Measurements from ENCODE around the gene PRSS23.
A peak's percentile ranks its signal among the peaks of the same experiment; 100 is the strongest.
"Not testable (repeated sequence)": the region's sequence is repeated elsewhere in the genome, so short reads cannot be mapped to it uniquely, and the experiment has no call there.

Gene PRSS23, protein sequence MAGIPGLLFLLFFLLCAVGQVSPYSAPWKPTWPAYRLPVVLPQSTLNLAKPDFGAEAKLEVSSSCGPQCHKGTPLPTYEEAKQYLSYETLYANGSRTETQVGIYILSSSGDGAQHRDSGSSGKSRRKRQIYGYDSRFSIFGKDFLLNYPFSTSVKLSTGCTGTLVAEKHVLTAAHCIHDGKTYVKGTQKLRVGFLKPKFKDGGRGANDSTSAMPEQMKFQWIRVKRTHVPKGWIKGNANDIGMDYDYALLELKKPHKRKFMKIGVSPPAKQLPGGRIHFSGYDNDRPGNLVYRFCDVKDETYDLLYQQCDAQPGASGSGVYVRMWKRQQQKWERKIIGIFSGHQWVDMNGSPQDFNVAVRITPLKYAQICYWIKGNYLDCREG

GRCh38 chr11:86800076-86800959, at the start of gene PRSS23:
Gene PRSS23, plus strand, starts transcription at chr11:86800542. Its CDS starts 7,102 bp downstream, at chr11:86807644.
- peak; percentile 48 for DNase-seq

DNA sequence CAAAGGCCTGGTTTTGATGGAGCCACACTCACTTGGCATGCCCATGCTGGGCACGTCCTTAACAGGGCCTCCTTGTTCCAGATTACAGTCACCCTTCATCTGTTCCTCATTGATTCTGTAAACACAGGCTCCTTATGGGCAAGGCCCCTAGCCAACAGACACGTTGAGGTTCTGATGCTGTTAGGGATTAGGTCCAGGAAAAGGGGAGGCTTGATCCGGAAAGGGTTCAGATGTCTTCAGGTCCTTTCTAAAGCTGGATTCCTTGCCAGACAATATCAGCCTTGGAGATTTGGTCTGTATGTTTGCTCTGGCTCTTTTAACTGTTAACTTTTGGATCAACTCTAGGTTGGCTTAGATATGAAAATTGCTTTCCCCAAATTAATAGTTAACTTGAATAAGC, 46.9 kb upstream of the PRSS23 start:
- no peak for DNase-seq

DNA sequence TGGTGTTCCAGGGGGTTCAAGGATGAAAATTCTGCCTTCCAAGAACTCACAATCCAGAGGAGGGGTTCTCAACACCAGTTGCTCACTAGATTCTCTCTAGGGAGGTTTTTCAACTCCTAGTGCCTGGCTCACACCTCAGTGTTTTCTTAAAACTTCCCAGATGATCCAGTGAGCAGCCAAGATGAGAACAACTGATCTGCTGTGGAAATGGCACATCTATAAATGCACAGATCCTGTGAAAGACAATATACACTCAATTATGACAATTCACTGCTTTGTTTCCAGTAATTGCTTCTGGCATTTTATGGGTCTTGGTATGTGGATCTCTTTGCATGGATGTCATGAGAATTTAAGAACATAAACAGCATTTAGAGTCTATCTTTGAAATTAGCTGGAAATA, 45.2 kb upstream of the PRSS23 start:
- DNase-seq, result no peak

DNA sequence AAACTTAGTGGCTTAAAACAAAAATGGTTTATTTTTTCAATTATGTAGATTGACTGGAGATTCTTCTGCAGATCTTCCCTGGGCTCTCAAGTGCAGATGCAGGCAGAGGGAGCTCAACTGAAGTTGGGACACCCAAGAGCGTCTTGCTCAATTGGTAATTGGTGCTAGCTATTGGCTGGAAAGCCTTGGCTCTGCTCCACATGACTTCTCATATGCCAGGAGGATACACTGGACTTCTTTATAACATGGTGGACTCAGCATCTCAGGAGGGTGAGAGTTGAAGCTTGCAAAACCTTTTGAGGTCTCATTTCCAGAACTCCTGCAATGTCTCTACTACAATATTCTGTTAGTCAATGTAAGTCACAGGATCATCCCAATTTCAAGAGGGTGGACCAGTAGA, 42.2 kb upstream of the PRSS23 start:
- DNase-seq, result no peak

- DNase-seq, result no peak
Measured at GRCh38 chr11:86760577-86760976, 39.8 kb upstream of the PRSS23 start.

GRCh38 chr11:86761978-86762377, 38.4 kb upstream of the PRSS23 start:
- DNase-seq, result no peak

GRCh38 chr11:86765203-86765602, 35.1 kb upstream of the PRSS23 start:
- DNase-seq, result no peak

DNA sequence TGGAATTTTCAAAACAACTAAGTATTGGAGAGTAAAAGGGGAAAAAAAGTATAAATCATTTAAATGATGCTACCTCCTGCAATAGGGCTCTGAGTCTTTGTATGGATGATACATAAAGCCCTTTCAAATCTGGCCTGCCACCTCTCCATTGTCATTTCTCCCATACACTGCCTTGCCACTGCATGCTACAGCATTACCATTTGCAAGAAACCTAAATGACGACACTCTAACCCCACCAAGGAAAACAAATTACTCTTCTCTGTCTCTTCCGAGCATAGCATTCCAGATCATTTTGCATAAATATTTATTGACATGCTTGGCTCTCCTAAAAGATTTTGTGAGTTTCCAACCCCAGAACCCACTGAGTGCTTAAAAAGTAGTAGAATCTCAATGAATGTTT, 34.5 kb upstream of the PRSS23 start:
- no peak for DNase-seq

DNA sequence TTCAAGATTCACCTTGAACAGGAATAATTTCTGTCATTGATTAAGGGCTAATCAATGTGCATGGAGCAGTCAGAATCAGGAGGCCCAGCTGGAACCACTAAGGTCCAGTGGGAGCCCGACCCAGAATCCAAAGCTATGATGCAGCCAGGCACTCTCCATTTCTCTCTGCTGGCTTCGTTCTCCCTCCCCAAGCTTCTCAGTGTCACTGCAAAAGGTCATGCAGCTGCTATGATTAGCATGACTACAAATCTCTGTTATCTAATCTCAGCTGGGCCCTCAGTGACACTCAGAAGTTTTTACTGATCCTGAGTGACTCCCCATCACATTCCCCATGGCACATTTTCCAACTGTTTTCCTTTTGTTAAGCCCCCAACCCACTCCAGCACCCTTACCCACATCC, 31.1 kb upstream of the PRSS23 start:
- DNase-seq, result no peak

DNA sequence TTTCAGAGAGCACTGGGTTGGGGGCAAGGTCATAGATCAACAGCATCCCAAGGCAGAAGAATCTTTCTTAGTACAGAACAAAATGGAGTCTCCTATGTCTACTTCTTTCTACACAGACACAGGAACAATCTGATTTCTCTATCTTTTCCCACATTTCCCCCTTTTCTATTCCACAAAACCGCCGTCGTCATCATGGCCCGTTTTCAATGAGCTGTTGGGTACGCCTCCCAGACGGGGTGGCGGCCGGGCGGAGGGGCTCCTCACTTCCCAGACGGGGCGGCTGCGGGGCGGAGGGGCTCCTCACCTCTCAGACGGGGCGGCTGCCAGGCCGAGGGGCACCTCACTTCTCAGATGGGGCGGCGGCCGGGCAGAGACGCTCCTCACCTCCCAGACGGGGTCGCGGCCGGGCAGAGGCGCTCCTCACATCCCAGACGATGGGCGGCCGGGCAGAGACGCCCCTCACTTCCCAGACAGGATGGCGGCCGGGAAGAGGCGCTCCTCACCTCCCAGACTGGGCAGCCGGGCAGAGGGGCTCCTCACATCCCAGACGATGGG, 29.8 kb upstream of the PRSS23 start:
- not testable (repeated sequence) for DNase-seq

DNA sequence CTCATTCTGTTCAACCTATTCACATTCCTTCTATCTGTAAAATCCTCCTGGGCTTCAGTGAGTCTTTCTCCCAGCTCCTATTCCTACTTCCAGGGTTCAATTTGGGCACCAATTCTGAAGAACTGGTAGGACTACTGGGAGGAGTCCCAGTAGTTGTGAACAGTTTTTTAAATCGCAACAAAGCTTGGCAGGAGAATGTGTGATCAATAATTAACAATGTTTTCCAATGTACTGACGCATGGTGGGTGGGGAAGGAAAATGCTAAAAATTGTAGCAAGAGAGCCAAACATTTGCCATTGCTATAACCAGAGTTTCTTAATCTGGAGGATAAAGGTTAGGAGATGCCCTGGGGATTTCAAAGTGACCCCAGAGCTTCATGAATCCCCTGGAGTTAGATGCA, 27.3 kb upstream of the PRSS23 start:
- no peak for DNase-seq

DNA sequence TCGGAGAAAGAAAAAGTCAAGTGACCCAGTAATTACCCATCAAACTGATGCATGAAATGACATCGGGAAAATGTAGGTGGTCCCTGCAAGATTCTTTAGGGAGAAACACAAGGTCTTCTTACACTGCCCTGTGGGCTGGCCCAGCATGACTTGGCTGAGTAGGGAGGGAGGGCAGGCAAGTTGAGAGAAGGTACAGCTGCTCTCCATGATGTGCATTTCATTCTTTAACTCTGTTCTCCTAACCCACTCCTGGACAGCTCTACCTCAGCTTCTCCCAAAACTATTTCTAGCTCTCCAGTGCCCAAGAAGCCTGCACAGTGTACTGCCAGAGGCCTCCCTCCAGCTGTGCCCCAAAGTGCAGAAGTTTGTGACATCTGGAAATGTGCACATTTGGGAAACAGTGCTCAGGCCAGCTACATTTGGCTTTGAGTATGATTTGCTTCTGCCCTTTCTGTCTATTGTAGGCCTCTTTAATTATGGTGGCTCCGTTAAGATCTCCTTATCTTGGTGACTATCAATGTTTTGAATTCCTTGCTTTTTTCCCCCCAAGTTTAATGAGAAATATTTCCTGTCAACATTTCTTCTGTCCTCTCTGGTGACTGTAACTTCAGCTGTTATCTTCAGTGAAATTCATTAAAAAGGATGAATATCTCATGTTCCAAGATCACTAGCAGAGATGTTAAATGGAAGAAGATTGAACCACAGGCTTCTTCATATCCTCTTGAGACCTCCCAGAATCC, 26.7 kb upstream of the PRSS23 start:
- DNase-seq, result no peak

- DNase-seq, result no peak
Measured at GRCh38 chr11:86774417-86774816, 25.9 kb upstream of the PRSS23 start.

- DNase-seq, result no peak
Measured at GRCh38 chr11:86775361-86775760, 25.0 kb upstream of the PRSS23 start.

DNA sequence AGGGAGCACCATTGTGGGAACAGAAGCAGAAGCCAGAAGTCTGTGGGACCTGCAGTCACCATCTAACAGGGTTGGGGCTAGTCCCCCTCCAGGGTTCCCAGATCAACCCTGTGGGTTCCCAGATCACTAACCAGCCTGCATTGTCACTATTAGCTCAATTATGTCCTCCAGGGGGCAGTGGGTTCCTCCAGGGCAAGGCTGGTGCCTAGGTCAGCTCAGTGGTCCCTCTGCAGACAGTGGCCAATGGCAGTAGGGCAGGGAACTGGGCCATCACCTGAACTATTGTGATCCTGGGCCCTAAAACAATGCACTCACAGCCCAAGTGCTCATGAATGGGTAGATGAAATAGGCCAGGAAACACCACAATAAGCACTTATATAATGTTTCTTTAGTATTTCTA, 18.8 kb upstream of the PRSS23 start:
- no peak for DNase-seq

DNA sequence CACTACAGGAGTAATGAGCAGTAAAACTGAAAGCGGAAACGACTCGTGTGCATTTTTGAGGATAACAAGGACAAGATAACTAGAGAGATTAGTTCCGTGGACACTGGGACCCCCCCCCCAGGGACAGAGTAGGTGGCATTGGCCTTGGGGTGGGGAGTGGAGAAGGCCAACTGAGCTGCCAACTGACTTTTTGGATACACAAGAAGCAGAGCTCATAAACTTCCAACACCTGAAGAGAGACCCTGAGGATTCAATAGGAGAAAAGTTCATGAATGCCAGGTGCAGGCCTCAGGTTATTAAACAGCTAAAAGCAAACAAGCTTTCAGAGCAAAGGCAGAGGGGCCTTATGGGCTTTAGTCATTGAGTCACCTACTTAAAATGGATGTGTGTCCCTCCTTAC, 17.6 kb upstream of the PRSS23 start:
- DNase-seq, result no peak

DNA sequence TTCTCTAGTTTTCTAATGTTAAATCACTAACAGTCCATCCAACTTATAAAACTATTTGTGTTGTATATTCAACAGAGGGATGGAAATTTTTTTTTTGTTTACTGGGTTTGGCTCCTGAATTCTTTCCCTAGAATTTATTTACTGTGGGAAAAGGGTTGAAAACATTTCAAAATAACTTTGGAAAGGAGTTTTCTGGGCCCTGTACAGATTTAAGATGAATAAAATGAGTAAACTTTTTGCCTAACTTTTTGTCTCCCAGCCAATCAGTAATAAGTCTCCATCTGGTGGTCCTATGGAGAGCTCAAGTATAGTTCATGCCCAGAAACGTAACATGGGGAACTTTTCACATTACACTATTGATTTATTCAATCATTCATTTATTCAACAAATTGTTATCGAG, 16.7 kb upstream of the PRSS23 start:
- DNase-seq, result no peak

GRCh38 chr11:86784241-86784681, 16.1 kb upstream of the PRSS23 start:
- DNase-seq, result no peak

- no peak for DNase-seq
Measured at GRCh38 chr11:86785576-86785975, 14.8 kb upstream of the PRSS23 start.

DNA sequence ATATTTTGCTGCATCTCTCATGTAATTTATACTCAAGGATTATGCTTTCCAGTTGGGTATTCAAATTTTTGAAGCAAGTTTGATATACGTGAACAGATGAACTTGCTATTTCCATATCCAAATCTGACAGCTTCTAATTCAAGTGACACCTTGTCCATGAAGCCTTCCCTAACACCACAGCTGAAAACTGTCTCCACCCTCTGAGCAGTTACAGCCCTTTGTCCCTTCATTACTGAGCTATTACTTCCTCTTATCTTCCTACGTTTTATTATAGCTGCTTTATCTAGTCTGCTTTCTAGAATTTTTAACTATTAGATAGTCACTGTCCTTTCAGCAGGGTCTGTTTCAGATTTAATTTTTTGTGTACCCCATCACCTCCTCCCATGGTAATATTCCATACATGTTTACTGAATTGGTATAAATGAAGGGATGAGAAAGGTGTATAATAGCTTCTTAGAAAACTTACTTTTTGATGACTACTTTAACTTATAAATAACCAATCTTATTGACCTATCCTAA, 13.3 kb upstream of the PRSS23 start:
- DNase-seq, result no peak

DNA sequence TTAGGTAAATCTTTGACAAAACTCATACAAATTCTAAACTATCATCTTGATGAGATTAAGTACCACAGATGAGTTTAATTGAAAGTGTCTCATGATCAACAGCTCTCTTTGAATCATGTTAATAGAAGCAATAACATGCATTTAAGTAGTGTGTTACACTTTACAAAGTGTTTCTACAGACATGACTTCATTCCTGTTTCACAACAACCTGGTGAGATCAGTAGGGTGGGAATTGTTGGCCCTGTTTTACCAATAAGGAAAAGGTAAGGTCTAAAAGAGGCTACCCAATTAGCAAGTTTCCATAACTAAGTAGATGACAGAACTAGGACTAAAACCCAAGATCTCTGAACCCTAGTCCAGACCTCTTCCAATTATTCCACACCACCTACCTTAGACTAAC, 12.7 kb upstream of the PRSS23 start:
- DNase-seq, result no peak

- no peak for DNase-seq
Measured at GRCh38 chr11:86790195-86790725, 10.1 kb upstream of the PRSS23 start.
